OCI-LY3 (cell line): ENCODE results near the gene PRRC2A.

Experiments used
- H2AFZ ChIP-seq: fragments of 200-600, 300-600 bp; shearing (Covaris generic); 2 replicates; pipeline ENCODE4 v1.6.0; 2014; ENCODE audit warnings: antibody characterized with exemption, low read depth, low read length
- H3K27ac ChIP-seq: fragments of 200-600, 300-600 bp; sonication (generic); 2 replicates; pipeline ENCODE4 v1.5.1; 2014; ENCODE audit warnings: mild to moderate bottlenecking, low read length, moderate library complexity, mixed read lengths
- H3K27me3 ChIP-seq: fragments of 200-600, 300-600 bp; sonication (generic); 2 replicates; pipeline ENCODE4 v1.6.1; 2014; ENCODE audit warnings: low read depth, low read length, mixed read lengths
- H3K36me3 ChIP-seq: fragments of 200-600, 300-600 bp; sonication (generic); replicated peaks from 2 replicates; pipeline ENCODE3; 2014; ENCODE audit warnings: low read depth, low read length, mixed read lengths
- H3K4me1 ChIP-seq: fragments of 300-600, 200-600 bp; sonication (generic); 2 replicates; pipeline ENCODE4 v1.6.1; 2014; ENCODE audit warnings: low read length, mixed read lengths
- H3K4me2 ChIP-seq: fragments of 200-600, 300-600 bp; sonication (generic); 2 replicates; pipeline ENCODE4 v1.6.1; 2014; ENCODE audit warnings: low read length, mixed read lengths
- H3K4me3 ChIP-seq: fragments of 300-600, 200-600 bp; sonication (generic); 2 replicates; pipeline ENCODE4 v1.5.1; 2014; ENCODE audit warnings: antibody characterized with exemption, mild to moderate bottlenecking, low read length, moderate library complexity
- H3K79me2 ChIP-seq: fragments of 300-600, 200-600 bp; shearing (Covaris generic); 2 replicates; pipeline ENCODE4 v1.6.1; 2014; ENCODE audit warnings: mild to moderate bottlenecking, low read length, mixed read lengths
- H3K9ac ChIP-seq: fragments of 300-600, 200-600 bp; shearing (Covaris generic); 2 replicates; pipeline ENCODE4 v1.6.0; 2014; ENCODE audit warnings: mild to moderate bottlenecking, low read length, moderate library complexity
- H3K9me3 ChIP-seq: fragments of 200-600, 300-600 bp; shearing (Covaris generic); 2 replicates; pipeline ENCODE4 v1.6.1; 2014; ENCODE audit warnings: low read length, mixed read lengths; ENCODE audit not compliant: insufficient read depth
- H4K20me1 ChIP-seq: fragments of 200-600, 300-600 bp; sonication (generic); 2 replicates; pipeline ENCODE4 v1.6.1; 2016; ENCODE audit warnings: low read length, mixed read lengths; ENCODE audit not compliant: insufficient read depth
- EZH2phosphoT487 ChIP-seq: fragments of 200-600 bp; shearing (Covaris generic); IDR thresholded peaks from 2 replicates; pipeline ENCODE4 v1.6.1; 2018; ENCODE audit warnings: antibody characterized with exemption, mixed run types, low read depth
- TF ChIP-seq, protein P1 (sequence below): fragments of 200-600, 300-600 bp; sonication (generic); IDR thresholded peaks from 2 replicates; pipeline ENCODE4 v1.5.1; 2014; ENCODE audit warnings: antibody characterized with exemption, low read length, low read depth

PRRC2A gene

GRCh38 chr6:31663961-31664789 lies 43.7 kb downstream of the PRRC2A start:
- TF ChIP-seq EZH2phosphoT487: no peak
- TF ChIP-seq, protein P1, sequence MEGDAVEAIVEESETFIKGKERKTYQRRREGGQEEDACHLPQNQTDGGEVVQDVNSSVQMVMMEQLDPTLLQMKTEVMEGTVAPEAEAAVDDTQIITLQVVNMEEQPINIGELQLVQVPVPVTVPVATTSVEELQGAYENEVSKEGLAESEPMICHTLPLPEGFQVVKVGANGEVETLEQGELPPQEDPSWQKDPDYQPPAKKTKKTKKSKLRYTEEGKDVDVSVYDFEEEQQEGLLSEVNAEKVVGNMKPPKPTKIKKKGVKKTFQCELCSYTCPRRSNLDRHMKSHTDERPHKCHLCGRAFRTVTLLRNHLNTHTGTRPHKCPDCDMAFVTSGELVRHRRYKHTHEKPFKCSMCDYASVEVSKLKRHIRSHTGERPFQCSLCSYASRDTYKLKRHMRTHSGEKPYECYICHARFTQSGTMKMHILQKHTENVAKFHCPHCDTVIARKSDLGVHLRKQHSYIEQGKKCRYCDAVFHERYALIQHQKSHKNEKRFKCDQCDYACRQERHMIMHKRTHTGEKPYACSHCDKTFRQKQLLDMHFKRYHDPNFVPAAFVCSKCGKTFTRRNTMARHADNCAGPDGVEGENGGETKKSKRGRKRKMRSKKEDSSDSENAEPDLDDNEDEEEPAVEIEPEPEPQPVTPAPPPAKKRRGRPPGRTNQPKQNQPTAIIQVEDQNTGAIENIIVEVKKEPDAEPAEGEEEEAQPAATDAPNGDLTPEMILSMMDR: no peak
- H3K4me3 ChIP-seq: peak overlapping the region; percentile 100
- H3K27ac ChIP-seq: peak overlapping the region; percentile 98
- H2AFZ ChIP-seq: 0 out of 2 replicates have a peak overlapping the region, but pooled peaks have one; percentile 54
- H4K20me1 ChIP-seq: no peaks in the 10 kb centered on the region
- H3K9me3 ChIP-seq: peaks cover 3% of the 10 kb centered on the region; the same call in 1 of the 2 replicates
- peaks cover 37% of the 10 kb centered on the region for H3K4me1 ChIP-seq
- peaks cover 30% of the 10 kb centered on the region for H3K36me3 ChIP-seq
- no peaks in the 10 kb centered on the region for H3K27me3 ChIP-seq
- peak overlapping the region; percentile 100 for H3K9ac ChIP-seq
- peaks cover 56% of the 10 kb centered on the region for H3K79me2 ChIP-seq
- H3K4me2 ChIP-seq: peak overlapping the region; percentile 96

GRCh38 chr6:31664790-31665500 lies 44.4 kb downstream of the PRRC2A start, which contains the start of gene GPANK1:
Gene GPANK1 (minus strand): TSS chr6:31664997. CDS start chr6:31664478, 519 bp downstream.
- peaks cover 3% of the 10 kb centered on the region; the same call in 1 of the 2 replicates for H3K9me3 ChIP-seq
- peak within 1 kb of the TSS; percentile 100 for H3K9ac ChIP-seq
- peaks cover 34% of the 10 kb centered on the region for H3K36me3 ChIP-seq
- no peaks in the 10 kb centered on the region for H3K27me3 ChIP-seq
- H3K4me2 ChIP-seq: peak within 1 kb of the TSS; percentile 96
- H2AFZ ChIP-seq: peak within 1 kb of the TSS; percentile 54; the same call in 1 of the 2 replicates
- H3K27ac ChIP-seq: peak within 1 kb of the TSS; percentile 98
- H3K79me2 ChIP-seq: peaks cover 48% of the 10 kb centered on the region
- H3K4me1 ChIP-seq: peaks cover 30% of the 10 kb centered on the region
- no peaks in the 10 kb centered on the region for H4K20me1 ChIP-seq
- peak within 1 kb of the TSS; percentile 100 for H3K4me3 ChIP-seq
- TF ChIP-seq EZH2phosphoT487: no peak

DNA sequence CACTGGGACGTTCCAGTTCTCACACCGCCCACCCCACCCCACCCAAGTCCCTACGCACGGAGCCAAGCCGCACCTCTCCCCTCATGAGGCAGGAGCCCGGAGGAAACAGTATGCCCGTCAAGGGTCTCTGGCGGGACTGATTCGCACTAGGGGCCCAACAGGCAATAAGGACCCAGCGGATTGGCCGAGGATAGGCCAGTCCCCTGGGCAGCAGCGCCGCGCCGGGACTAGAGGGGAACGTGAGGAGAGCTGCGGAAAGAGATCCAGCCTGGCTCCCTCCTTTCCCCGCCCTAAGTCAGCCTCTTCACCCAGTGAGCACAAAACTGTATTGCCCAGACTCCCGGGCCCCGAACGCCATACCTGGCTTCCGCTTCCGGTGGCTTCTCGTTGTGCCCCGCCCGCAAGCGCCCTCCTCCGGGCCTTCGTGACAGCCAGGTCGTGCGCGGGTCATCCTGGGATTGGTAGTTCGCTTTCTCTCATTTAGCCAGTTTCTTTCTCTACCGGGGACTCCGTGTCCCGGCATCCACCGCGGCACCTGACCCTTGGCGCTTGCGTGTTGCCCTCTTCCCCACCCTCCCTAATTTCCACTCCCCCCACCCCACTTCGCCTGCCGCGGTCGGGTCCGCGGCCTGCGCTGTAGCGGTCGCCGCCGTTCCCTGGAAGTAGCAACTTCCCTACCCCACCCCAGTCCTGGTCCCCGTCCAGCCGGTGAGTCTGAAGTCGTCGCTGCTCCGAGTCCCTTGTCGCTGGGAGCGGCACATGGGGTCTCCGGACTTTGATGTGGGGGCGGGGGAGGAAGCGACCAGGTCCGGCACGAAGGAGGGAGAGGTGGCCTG lies 45.2 kb downstream of the PRRC2A start, which contains the start of gene CSNK2B:
CSNK2B (plus strand) TSS at position 580 of the 836 bp plus-strand sequence. CDS start 752 bp downstream, outside the sequence.
- Histone ChIP-seq H3K36me3 (peaks cover 37% of the 10 kb centered on the region), H3K4me1 (peaks cover 29% of the 10 kb centered on the region), H3K79me2 (peaks cover 42% of the 10 kb centered on the region), H3K27me3 (no peaks in the 10 kb centered on the region), H3K9me3 (peaks cover 3% of the 10 kb centered on the region; the same call in 1 of the 2 replicates), H3K4me2 (peak within 1 kb of the TSS; percentile 96), H4K20me1 (no peaks in the 10 kb centered on the region), H3K27ac (peak within 1 kb of the TSS; percentile 98), H3K4me3 (peak within 1 kb of the TSS; percentile 100), H3K9ac (peak within 1 kb of the TSS; percentile 100), H2AFZ (peak within 1 kb of the TSS; percentile 54; the same call in 1 of the 2 replicates)
- no peak for TF ChIP-seq EZH2phosphoT487
- TF ChIP-seq, protein P1: no peak

- Histone ChIP-seq H3K4me3 (peak overlapping the region; percentile 100), H3K27me3 (no peaks in the 10 kb centered on the region), H2AFZ (no peak overlapping the region), H3K27ac (peak overlapping the region; percentile 59), H3K9ac (peak overlapping the region; percentile 89), H4K20me1 (no peaks in the 10 kb centered on the region), H3K4me1 (peaks cover 23% of the 10 kb centered on the region), H3K9me3 (peaks cover 3% of the 10 kb centered on the region; the same call in 1 of the 2 replicates), H3K79me2 (peaks cover 42% of the 10 kb centered on the region), H3K4me2 (peak overlapping the region; percentile 93), H3K36me3 (peaks cover 38% of the 10 kb centered on the region)
- TF ChIP-seq, protein P1: no peak
- TF ChIP-seq EZH2phosphoT487: no peak
These were observed 45.9 kb downstream of the PRRC2A start for GRCh38 chr6:31666337-31666965.
